Activated naive CD8-positive, alpha-beta T cell treated with anti-CD3 and anti-CD28 coated beads, Interleukin-2, amount 50 U/mL, for 24 hours (primary cell): Measurements from ENCODE around the gene PKP4.
"Not testable (repeated sequence)": the region's sequence is repeated elsewhere in the genome, so short reads cannot be mapped to it uniquely, and the experiment has no call there.

Experiments used
- ATAC-seq: fragments of 150-1000 bp; cut with Tn5 transposase; one replicate; pipeline ENCODE4 v1.10.0; 2021
- DNase-seq: peaks from one replicate; pipeline ENCODE4 v3.0.0; 2021
- H3K27ac Mint-ChIP-seq: one replicate; pipeline ENCODE4 v1.8.0; 2021; ENCODE audit warnings: mild to moderate bottlenecking, mixed read lengths
- H3K27me3 Mint-ChIP-seq: one replicate; pipeline ENCODE4 v1.8.0; 2021; ENCODE audit warnings: mixed read lengths
- H3K36me3 Mint-ChIP-seq: one replicate; pipeline ENCODE4 v1.8.0; 2021; ENCODE audit warnings: low read depth, mixed read lengths
- H3K4me1 Mint-ChIP-seq: one replicate; pipeline ENCODE4 v1.8.0; 2021; ENCODE audit warnings: mixed read lengths
- H3K4me3 Mint-ChIP-seq: one replicate; pipeline ENCODE4 v1.8.0; 2021; ENCODE audit warnings: mild to moderate bottlenecking, moderate library complexity, mixed read lengths
- H3K9me3 Mint-ChIP-seq: one replicate; pipeline ENCODE4 v1.8.0; 2021; ENCODE audit warnings: mixed read lengths

Gene PKP4

DNA sequence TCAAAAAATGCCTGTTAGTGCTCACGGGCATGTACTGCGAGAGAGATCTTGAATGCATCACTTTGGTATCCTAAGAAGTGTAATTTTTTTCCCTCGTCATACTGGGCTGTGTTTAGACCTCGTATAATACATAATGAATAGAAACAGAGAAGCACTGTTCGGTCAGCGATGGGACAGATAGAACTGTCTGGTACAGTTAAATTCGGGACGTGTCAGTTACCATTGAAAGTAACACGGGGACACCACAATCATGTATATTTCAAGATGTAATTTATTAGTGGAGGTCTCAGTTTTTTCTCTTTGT lies 1.8 kb downstream of the PKP4 start:
- Mint-ChIP-seq H3K27ac (no peak overlapping the region), H3K4me1 (peaks cover 25% of the 10 kb centered on the region)

GRCh38 chr2:158459161-158460003 lies 2.6 kb downstream of the PKP4 start:
- DNase-seq (no peak), ATAC-seq (no peak)
- Mint-ChIP-seq H3K27me3 (peaks cover 13% of the 10 kb centered on the region), H3K27ac (no peak overlapping the region), H3K36me3 (peaks cover 5% of the 10 kb centered on the region), H3K4me1 (peaks cover 25% of the 10 kb centered on the region), H3K4me3 (peak overlapping the region; percentile 85), H3K9me3 (no peaks in the 10 kb centered on the region)

More for the DNA sequence above, 1.8 kb downstream of the PKP4 start:
- H3K9me3 Mint-ChIP-seq = no peaks in the 10 kb centered on the region
- H3K4me3 Mint-ChIP-seq = peak overlapping the region; percentile 85
- no peak for DNase-seq
- no peak for ATAC-seq
- peaks cover 15% of the 10 kb centered on the region for H3K27me3 Mint-ChIP-seq
- H3K36me3 Mint-ChIP-seq = peaks cover 5% of the 10 kb centered on the region

DNA sequence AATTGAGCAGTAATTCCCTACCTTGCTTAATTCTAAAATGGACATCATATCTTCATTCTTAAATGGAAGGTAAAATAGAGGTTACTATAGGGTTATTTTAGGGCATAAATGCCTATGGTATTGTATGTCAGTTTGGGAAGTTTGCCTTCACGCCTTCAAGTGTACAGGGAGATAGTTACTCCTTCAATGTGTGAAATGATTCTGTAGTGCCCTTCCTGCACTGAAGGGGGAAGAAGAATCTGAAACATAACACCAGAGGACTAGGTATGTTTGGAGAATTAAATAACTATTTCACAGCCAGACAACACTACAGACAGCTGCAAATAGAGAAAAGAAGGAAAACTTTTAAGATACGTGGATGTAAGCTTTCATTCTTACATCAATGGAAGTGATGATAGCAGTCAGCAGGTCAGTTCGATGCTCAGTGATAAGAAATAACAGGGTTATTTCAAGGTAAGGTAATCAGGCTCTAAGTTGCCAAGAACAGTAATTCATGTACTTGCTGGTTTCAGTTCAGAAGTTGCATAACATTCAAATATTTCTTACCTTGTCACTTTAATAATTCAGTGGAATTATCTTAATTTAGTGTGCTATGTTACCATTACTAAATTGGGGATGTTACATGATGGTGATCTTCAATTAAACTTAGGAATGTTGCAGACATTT lies 4.0 kb downstream of the PKP4 start:
- H3K4me1 Mint-ChIP-seq = peaks cover 25% of the 10 kb centered on the region
- ATAC-seq = no peak
- peaks cover 5% of the 10 kb centered on the region for H3K36me3 Mint-ChIP-seq
- no peak overlapping the region for H3K27ac Mint-ChIP-seq
- H3K9me3 Mint-ChIP-seq = no peaks in the 10 kb centered on the region
- no peak overlapping the region for H3K4me3 Mint-ChIP-seq
- H3K27me3 Mint-ChIP-seq = peaks cover 6% of the 10 kb centered on the region
- DNase-seq = no peak

DNA sequence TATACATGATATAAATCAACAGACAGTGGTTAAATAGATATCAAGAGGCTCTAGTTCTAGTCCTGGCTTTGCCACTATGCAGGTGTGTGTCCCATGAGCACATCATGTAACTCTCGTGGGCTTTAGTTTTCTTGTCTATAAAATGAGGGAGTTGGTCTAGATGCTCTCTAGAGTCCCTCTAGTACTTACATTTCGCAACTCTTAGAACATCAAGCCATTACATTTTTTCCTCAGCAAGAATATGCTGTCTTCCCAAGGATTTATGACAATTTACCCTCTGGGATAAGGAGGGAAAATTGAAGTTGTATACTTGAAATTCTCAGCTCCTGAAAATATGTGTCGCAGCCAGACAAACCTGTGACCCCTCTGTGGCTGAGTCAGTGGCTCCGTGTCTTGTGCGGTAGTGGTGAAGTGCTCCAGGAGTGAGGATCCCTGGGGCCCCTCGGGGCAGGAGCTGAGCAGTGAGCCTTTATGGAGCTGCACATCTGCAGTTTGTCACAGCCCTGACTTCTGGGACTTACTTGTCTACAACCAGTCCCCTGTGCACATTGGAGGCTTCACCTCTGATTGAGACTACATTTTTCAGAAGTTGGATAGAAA lies 6.8 kb downstream of the PKP4 start:
- H3K4me3 Mint-ChIP-seq = no peak overlapping the region

GRCh38 chr2:158464426-158465281 lies 7.9 kb downstream of the PKP4 start:
- DNase-seq (no peak), ATAC-seq (peak; percentile 66)
- Mint-ChIP-seq H3K27ac (no peak overlapping the region), H3K36me3 (no peaks in the 10 kb centered on the region), H3K9me3 (no peaks in the 10 kb centered on the region), H3K27me3 (no peaks in the 10 kb centered on the region), H3K4me1 (peaks cover 9% of the 10 kb centered on the region), H3K4me3 (no peak overlapping the region)

More for the DNA sequence above, 6.8 kb downstream of the PKP4 start:
- Mint-ChIP-seq H3K4me1 (peaks cover 12% of the 10 kb centered on the region), H3K27ac (no peak overlapping the region), H3K36me3 (peaks cover under 1% of the 10 kb centered on the region), H3K27me3 (peaks cover under 1% of the 10 kb centered on the region), H3K9me3 (no peaks in the 10 kb centered on the region)
- ATAC-seq (no peak), DNase-seq (no peak)

- H3K27ac Mint-ChIP-seq = no peak overlapping the region
- no peaks in the 10 kb centered on the region for H3K27me3 Mint-ChIP-seq
- ATAC-seq (peak; percentile 33), DNase-seq (no peak)
- no peaks in the 10 kb centered on the region for H3K4me1 Mint-ChIP-seq
- H3K4me3 Mint-ChIP-seq = no peak overlapping the region
- peaks cover 15% of the 10 kb centered on the region for H3K36me3 Mint-ChIP-seq
- no peaks in the 10 kb centered on the region for H3K9me3 Mint-ChIP-seq
These were observed 10.5 kb downstream of the PKP4 start for GRCh38 chr2:158467248-158467647.

GRCh38 chr2:158472829-158473228 lies 16.1 kb downstream of the PKP4 start:
- DNase-seq, H3K9me3 Mint-ChIP-seq, ATAC-seq, H3K4me3 Mint-ChIP-seq, H3K27ac Mint-ChIP-seq, H3K27me3 Mint-ChIP-seq: not testable (repeated sequence)
- peaks cover 13% of the 10 kb centered on the region for H3K4me1 Mint-ChIP-seq
- H3K36me3 Mint-ChIP-seq = peaks cover 17% of the 10 kb centered on the region

- H3K9me3 Mint-ChIP-seq, H3K27ac Mint-ChIP-seq: not testable (repeated sequence)
- peaks cover 17% of the 10 kb centered on the region for H3K36me3 Mint-ChIP-seq
These were observed 16.5 kb downstream of the PKP4 start for GRCh38 chr2:158473300-158473699.

DNA sequence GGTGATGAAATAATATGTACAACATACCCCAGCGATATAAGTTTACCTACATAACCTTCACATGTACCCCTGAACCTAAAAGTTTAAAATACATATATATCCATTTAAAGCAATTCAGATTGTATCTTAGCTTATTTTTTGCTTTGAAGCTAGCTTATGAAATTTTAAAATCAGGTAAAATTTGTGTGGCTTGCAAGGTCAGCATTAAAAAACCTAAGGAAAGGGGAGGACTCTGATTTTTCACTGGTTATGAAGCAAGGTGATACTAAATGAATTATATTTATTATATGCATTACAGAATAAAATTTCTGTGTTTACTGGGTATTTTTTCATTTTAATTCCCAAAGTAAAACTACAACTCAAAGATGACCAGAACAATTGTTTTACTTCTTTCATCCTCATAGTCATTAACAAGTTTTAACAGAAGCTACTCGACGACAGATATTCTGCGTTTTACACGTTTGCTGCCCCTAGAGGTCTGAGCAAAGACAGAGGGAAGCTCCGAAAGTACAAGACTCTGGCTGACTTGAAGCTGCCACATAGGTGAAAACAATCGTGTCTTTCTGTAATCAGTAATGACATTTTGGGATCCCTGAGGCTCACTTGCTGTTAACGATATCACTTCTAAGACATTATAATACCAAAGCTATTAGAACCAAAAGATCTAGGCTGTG lies 17.1 kb downstream of the PKP4 start:
- peaks cover 17% of the 10 kb centered on the region for H3K36me3 Mint-ChIP-seq
- H3K9me3 Mint-ChIP-seq = peaks cover 4% of the 10 kb centered on the region
- no peak overlapping the region for H3K27ac Mint-ChIP-seq
- H3K27me3 Mint-ChIP-seq = no peaks in the 10 kb centered on the region
- peaks cover 19% of the 10 kb centered on the region for H3K4me1 Mint-ChIP-seq
- H3K4me3 Mint-ChIP-seq = no peak overlapping the region
- no peak for ATAC-seq
- no peak for DNase-seq

More at GRCh38 chr2:158473300-158473699, 16.5 kb downstream of the PKP4 start:
- ATAC-seq, H3K27me3 Mint-ChIP-seq, DNase-seq, H3K4me3 Mint-ChIP-seq: not testable (repeated sequence)
- H3K4me1 Mint-ChIP-seq = peaks cover 15% of the 10 kb centered on the region

DNA sequence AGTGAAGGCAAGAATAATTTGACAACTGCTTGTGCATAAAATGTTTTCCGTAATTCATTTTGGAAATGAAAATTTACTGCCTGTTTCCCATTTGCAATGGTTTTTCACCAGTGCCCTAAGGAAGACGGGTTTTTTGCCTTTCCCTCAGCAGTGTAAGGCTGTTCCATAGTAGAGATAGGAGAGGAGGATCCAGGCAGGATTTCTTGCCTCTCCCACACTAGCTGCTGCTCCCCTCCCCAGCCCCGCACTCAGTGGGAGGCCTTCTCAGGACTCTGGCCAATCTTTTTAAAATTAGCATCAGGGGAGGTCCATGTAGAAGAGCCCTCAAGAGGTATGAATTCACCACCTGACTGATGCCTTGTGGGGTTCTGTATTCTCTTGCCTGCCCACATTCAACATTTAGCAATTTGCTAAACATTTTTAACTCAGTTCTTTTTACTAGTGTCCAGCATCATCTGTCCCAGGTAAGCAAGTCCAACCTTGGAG lies 17.8 kb downstream of the PKP4 start:
- H3K27ac Mint-ChIP-seq, ATAC-seq, H3K9me3 Mint-ChIP-seq, H3K27me3 Mint-ChIP-seq, DNase-seq, H3K4me3 Mint-ChIP-seq: not testable (repeated sequence)
- Mint-ChIP-seq H3K36me3 (peaks cover 17% of the 10 kb centered on the region), H3K4me1 (peaks cover 19% of the 10 kb centered on the region)

DNA sequence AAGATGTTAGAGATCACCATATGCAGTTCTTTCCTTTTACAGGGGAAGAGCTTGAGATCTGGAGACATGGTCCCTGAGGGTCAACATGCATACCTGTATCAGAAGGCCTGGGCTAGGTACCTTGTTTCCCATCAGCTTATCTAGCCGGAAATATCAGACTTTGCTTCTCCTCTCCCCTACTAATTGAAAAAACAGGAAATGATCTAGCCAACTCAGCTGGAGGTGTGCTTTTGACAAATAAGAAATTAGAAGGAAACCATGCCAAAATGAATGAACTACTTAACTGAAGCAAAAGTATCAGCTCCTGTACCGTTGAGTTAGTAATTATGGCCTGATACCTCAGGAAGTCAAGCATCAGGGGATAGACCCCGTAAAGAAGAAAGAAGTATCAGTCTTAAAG lies 20.4 kb downstream of the PKP4 start:
- no peaks in the 10 kb centered on the region for H3K27me3 Mint-ChIP-seq
- H3K36me3 Mint-ChIP-seq = peaks cover 4% of the 10 kb centered on the region
- no peak overlapping the region for H3K27ac Mint-ChIP-seq
- peaks cover 4% of the 10 kb centered on the region for H3K9me3 Mint-ChIP-seq
- H3K4me1 Mint-ChIP-seq = peaks cover 19% of the 10 kb centered on the region
- ATAC-seq (no peak), DNase-seq (no peak)
- H3K4me3 Mint-ChIP-seq = no peak overlapping the region

- no peak for DNase-seq
- Mint-ChIP-seq H3K4me3 (no peak overlapping the region), H3K36me3 (peaks cover 1% of the 10 kb centered on the region), H3K9me3 (no peaks in the 10 kb centered on the region), H3K27me3 (no peaks in the 10 kb centered on the region), H3K4me1 (peaks cover 19% of the 10 kb centered on the region), H3K27ac (peak overlapping the region; percentile 44)
- no peak for ATAC-seq
These were observed 21.5 kb downstream of the PKP4 start for GRCh38 chr2:158478237-158478636.

GRCh38 chr2:158478816-158479215 lies 22.1 kb downstream of the PKP4 start:
- H3K4me1 Mint-ChIP-seq = peaks cover 19% of the 10 kb centered on the region
- no peak overlapping the region for H3K4me3 Mint-ChIP-seq
- H3K9me3 Mint-ChIP-seq = no peaks in the 10 kb centered on the region
- H3K27ac Mint-ChIP-seq = no peak overlapping the region
- ATAC-seq = no peak
- no peaks in the 10 kb centered on the region for H3K27me3 Mint-ChIP-seq
- peaks cover 1% of the 10 kb centered on the region for H3K36me3 Mint-ChIP-seq
- no peak for DNase-seq

DNA sequence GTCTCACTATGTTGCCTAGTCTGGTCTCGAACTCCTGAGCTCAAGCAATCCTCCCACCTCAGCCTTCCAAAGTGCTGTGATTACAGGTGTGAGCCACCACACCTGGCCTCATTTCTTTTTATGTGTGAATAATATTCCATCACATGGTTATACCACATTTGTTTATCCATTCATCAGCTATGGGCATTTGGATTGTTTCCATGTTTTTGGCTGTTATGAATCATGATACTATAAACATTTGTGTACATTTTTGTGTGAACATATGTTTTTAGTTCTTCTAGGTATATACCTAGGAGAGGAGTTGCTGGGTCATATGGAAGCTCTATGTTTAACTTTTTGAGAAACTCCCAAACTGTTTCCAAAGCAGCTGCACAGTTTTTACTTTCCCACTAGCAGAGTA lies 24.4 kb downstream of the PKP4 start:
- Mint-ChIP-seq H3K4me1 (peaks cover 28% of the 10 kb centered on the region), H3K9me3 (no peaks in the 10 kb centered on the region), H3K36me3 (peaks cover 1% of the 10 kb centered on the region), H3K4me3 (no peak overlapping the region), H3K27ac (no peak overlapping the region), H3K27me3 (no peaks in the 10 kb centered on the region)
- no peak for DNase-seq
- no peak for ATAC-seq
